WERI-Rb-1 (cell line): Measurements from ENCODE around the gene CCR8.
"Not testable (repeated sequence)": the region's sequence is repeated elsewhere in the genome, so short reads cannot be mapped to it uniquely, and the experiment has no call there.

Source experiments
- DNase-seq: peaks from one replicate; pipeline ENCODE4 v3.0.0-alpha.2; 2020
- H3K27ac ChIP-seq: fragments of 250-450 bp; sonication (Bioruptor Pico); 2 replicates; pipeline ENCODE4 v1.5.1; 2020; ENCODE audit warnings: mild to moderate bottlenecking, moderate library complexity
- H3K27me3 ChIP-seq: fragments of 250-450 bp; sonication (Bioruptor Pico); 2 replicates; pipeline ENCODE4 v1.5.1; 2021; ENCODE audit warnings: mild to moderate bottlenecking, low read depth, moderate library complexity; ENCODE audit not compliant: insufficient read depth, severe bottlenecking
- H3K36me3 ChIP-seq: fragments of 250-450 bp; sonication (Bioruptor Pico); 2 replicates; pipeline ENCODE4 v1.5.1; 2020; ENCODE audit warnings: mild to moderate bottlenecking, moderate library complexity
- H3K4me3 ChIP-seq: 2 replicates; pipeline ENCODE4 v1.5.1; 2011; ENCODE audit warnings: low read depth, mild to moderate bottlenecking, control low read depth, low read length
- H3K9me3 ChIP-seq: fragments of 250-450 bp; sonication (Bioruptor Pico); 2 replicates; pipeline ENCODE4 v1.5.1; 2021; ENCODE audit warnings: mild to moderate bottlenecking, moderate library complexity; ENCODE audit not compliant: severe bottlenecking
- CTCF ChIP-seq: IDR thresholded peaks from 2 replicates; pipeline ENCODE4 v1.5.1; 2011; ENCODE audit warnings: low read depth, mild to moderate bottlenecking, control low read depth, inconsistent platforms, low read length

CCR8 gene

GRCh38 chr3:39358333-39358732 lies 28.8 kb downstream of the CCR8 start:
- Histone ChIP-seq H3K9me3 (no peaks in the 10 kb centered on the region), H3K27ac (no peak overlapping the region), H3K4me3 (no peak overlapping the region), H3K36me3 (no peaks in the 10 kb centered on the region), H3K27me3 (no peaks in the 10 kb centered on the region)
- no peak for TF ChIP-seq CTCF
- DNase-seq, result no peak

DNA sequence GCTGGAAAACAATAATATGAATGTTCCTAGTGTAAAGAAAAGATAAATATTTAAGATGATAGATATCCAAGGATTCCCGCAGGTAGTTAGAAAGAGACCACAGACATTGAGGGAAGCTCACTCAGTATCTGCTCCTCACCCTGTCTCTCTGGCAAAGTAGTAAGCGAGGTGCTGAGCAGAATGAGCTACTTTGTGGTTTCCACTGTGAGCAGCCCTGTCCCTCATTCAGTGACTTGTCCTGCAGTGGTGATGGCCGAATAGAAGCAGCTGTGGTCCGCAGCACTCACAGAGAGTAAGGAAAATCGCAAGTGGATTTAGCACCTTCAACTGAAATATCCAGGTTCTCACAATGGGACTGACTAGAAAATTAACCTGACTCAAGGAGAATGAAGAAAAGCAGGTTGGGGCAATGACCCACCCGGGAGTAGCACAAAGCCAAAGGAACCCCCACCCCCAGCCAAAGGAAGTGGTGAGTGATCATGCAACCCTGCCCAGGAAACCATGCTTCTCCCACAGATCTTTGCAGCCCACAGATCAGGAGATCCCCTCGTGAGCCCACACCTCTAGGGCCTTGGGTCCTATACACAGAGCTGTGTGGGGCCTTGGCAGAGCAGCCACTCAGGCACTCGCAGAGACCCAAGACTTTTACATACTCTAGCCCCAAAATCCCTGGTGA lies 31.9 kb downstream of the CCR8 start:
- Histone ChIP-seq H3K27me3 (no peaks in the 10 kb centered on the region), H3K27ac (no peak overlapping the region), H3K36me3 (no peaks in the 10 kb centered on the region), H3K9me3 (no peaks in the 10 kb centered on the region), H3K4me3 (no peak overlapping the region)
- no peak for DNase-seq
- TF ChIP-seq CTCF, result no peak

DNA sequence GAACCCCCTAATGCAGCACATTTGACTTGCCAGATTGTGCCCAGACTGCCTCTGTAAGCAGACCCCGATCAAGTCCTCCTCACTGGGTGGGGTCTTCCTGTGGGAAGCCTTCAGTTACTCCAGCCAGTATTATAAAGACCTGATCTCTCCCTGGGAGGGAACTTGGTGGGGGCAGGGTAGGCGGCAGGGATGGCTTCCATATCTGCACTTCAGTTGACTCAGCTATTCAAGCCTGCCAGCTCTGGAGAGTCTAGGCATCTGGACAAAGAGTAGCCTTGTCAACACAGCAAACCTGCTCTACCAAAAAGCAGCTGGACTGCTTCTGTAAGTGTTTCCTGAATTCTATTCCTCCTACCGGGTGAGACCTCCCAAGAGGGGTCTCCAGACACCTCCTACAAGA lies 32.7 kb downstream of the CCR8 start:
- Histone ChIP-seq H3K4me3 (no peak overlapping the region), H3K36me3 (no peaks in the 10 kb centered on the region), H3K27me3 (no peaks in the 10 kb centered on the region), H3K9me3 (no peaks in the 10 kb centered on the region), H3K27ac (no peak overlapping the region)
- TF ChIP-seq CTCF, result no peak
- no peak for DNase-seq

DNA sequence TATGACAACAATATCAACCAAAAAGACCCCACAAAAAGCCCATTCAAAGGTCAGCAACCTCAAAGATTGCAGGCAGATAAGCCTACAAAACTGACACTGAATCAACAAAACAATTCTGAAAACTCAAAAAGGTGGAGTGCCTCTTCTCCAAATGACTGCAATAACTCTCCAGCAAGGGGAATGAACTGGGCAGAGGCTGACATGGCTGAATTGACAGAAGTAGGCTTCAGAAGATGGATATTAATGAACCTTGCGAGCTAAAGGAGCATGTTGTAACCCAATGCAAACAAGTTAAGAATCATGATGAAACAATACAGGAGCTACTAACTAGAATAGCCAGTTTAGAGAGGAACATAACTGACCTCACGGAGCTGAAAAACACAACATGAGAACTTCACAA lies 33.3 kb downstream of the CCR8 start:
- H3K36me3 ChIP-seq, result no peaks in the 10 kb centered on the region

GRCh38 chr3:39370450-39370849 lies 40.9 kb downstream of the CCR8 start:
- not testable (repeated sequence) for H3K27ac ChIP-seq, H3K27me3 ChIP-seq, DNase-seq, H3K36me3 ChIP-seq, H3K4me3 ChIP-seq, H3K9me3 ChIP-seq

More for the DNA sequence above, 33.3 kb downstream of the CCR8 start:
- TF ChIP-seq CTCF, result no peak
- DNase-seq, result no peak
- Histone ChIP-seq H3K9me3 (no peaks in the 10 kb centered on the region), H3K27ac (no peak overlapping the region), H3K4me3 (no peak overlapping the region), H3K27me3 (no peaks in the 10 kb centered on the region)

- TF ChIP-seq CTCF, result no peak
- Histone ChIP-seq H3K27ac (no peak overlapping the region), H3K9me3 (peaks cover 2% of the 10 kb centered on the region), H3K4me3 (no peak overlapping the region), H3K27me3 (no peaks in the 10 kb centered on the region), H3K36me3 (no peaks in the 10 kb centered on the region)
- no peak for DNase-seq
Observed at GRCh38 chr3:39372833-39373232, 43.3 kb downstream of the CCR8 start.
